Gastrocnemius medialis (tissue), 4 donors: ENCODE results near the gene UFD1.

ENCODE experiments used
- POLR2A ChIP-seq, 2 donors: fragments of 450-650 bp; IDR thresholded peaks; one replicate each; pipeline ENCODE4 v1.6.1; 2017; ENCODE audit warnings: antibody characterized with exemption in 2 of 2, mild to moderate bottlenecking in 2 of 2, moderate library complexity in 2 of 2
- TF ChIP-seq, protein P1 (sequence below), 5 experiments: fragments of 450-650 bp in 3 of 5; fragments of 200-600 bp in 2 of 5; sonication (generic) in 2 of 5; IDR thresholded peaks in 4 of 5; conservative IDR thresholded peaks in 1 of 5; 1 replicate in 4 of 5; 2 replicates in 1 of 5; pipeline ENCODE4 v1.5.1; 2016 to 2019; ENCODE audit warnings: antibody characterized with exemption in 5 of 5, mild to moderate bottlenecking in 3 of 5, moderate library complexity in 3 of 5

DNA sequence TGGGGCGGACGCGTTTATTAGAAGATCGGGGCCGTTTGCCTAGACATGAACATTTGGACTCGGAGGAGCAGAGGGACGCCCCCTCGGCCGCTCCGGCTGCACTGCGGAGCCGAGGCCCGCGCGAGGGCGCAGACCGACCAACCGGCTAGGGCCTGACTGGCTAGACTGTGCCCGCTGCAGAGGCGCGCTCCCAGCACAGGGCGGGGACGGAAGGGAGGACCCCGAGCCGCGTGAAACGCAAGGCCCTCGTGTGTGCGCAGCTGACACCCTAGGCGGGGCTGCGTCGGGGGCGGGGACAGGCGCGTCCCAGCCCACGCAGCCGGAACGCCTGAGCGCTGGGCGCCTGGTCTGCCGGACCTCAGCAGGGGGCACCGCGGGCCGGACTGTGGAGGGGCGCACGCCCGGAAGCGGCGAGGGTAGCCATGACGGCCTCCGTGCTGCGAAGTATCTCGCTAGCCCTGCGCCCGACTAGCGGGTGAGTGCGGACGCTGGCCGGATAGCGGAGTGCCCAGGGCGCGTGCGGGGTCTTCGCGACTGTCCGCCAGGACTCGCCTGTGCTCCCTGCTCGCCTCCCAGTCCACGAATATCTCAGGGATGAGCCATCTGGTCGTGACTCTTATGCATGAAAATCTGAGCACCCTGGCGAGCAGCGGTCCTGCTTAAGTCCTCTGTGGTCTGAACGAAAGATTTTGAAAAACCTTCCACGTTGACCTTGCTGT, 46.7 kb downstream of the UFD1 start, which contains the start of gene MRPL40:
- TF ChIP-seq, protein P1, sequence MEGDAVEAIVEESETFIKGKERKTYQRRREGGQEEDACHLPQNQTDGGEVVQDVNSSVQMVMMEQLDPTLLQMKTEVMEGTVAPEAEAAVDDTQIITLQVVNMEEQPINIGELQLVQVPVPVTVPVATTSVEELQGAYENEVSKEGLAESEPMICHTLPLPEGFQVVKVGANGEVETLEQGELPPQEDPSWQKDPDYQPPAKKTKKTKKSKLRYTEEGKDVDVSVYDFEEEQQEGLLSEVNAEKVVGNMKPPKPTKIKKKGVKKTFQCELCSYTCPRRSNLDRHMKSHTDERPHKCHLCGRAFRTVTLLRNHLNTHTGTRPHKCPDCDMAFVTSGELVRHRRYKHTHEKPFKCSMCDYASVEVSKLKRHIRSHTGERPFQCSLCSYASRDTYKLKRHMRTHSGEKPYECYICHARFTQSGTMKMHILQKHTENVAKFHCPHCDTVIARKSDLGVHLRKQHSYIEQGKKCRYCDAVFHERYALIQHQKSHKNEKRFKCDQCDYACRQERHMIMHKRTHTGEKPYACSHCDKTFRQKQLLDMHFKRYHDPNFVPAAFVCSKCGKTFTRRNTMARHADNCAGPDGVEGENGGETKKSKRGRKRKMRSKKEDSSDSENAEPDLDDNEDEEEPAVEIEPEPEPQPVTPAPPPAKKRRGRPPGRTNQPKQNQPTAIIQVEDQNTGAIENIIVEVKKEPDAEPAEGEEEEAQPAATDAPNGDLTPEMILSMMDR (IDR thresholded peaks at IDR 0.05 in 4 of 5, conservative IDR thresholded peaks at IDR 0.05 in 1 of 5): peak in 1 of 5 experiments; percentile 21
- TF ChIP-seq POLR2A (IDR thresholded peaks at IDR 0.05): peak; percentile 91 to 95
